Stimulated activated CD8-positive, alpha-beta memory T cell treated with anti-CD3 and anti-CD28 coated beads, Interleukin-7, amount 100 ng/mL, for 4 hours (primary cell): ENCODE measurements around the gene NAV2.

Experiments used
- DNase-seq, 2 donors: peaks; one replicate each; pipeline ENCODE4 v3.0.0-alpha.2; 2020; ENCODE audit warnings: low read depth in 2 of 2

The NAV2 gene

DNA sequence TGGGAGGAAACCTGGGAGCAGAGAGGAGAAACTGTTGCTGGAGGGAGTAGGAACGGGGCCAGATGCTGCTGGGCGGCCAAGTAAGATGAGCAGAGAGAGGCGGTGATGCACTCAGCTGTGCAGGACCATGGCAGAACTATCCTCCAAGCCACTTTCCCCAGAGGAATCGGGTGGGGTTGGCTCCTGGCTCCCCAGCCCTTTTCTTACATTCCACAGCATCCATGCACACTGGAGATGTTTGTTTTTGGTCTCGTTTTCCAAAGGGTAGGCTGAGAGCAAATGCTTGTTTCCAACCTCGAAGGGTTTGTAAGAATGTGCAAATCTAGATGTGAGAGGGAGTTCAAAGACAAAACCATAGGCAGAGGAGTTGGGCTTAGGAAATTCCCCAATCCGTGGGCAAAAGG is 374.5 kb downstream of the NAV2 start:
- no peak for DNase-seq

DNA sequence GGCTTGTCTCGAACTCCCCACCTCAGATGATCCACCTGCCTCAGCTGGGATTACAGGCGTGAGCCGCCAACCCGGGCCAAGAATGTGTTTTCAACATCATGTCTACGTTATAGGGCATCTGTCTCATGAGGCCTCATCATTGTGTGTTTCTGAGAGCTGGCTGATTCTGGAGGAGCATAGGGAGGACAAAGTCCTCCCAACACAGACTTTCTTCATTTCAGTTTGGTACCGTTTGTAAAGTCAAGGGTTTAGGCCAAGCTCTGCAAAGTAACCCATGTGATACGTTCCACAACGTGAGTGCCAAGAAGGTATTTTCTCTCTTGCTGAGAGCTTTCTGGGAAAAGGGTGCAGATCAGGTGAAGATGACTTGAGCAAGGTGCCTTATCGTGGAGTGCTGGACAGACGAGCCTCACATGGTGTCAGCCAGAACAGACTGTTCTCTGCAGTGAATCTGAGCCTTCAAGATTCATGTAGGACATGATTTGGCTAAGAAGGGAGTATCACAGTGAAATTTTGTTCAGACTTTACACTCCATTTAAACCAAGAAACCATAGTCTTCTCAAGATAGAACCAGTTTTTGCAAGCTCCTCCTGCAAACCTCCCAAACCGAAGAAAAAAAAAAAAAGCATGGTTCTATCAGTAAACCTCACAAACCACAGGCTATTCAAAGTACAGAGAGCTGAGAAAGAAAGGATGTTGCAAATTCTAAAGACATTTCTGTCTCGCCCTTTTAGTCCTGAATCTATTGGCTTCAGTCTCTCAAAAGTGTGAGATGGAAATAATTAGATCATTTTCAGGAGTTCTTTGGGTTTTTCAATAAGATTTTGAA is 376.0 kb downstream of the NAV2 start:
- DNase-seq = no peak

DNA sequence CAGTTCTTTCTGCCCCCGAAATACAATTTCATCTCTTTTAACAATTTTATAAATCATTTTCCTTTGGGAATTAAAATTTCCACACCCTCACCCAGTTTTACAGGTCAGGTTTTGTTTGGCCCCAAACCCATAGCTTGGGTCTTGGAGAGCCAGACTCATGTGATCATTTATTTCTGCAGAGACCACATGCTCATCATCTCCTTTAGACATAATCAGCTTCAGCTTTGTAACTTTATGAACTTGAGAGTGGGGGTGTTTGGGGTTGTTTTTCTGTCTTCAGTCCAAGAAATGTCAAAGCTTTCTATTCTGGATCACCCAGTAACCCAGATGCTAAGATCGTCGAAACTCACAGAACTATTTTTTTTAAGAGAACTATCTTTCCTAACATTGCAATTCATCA is 376.7 kb downstream of the NAV2 start:
- DNase-seq = no peak

DNA sequence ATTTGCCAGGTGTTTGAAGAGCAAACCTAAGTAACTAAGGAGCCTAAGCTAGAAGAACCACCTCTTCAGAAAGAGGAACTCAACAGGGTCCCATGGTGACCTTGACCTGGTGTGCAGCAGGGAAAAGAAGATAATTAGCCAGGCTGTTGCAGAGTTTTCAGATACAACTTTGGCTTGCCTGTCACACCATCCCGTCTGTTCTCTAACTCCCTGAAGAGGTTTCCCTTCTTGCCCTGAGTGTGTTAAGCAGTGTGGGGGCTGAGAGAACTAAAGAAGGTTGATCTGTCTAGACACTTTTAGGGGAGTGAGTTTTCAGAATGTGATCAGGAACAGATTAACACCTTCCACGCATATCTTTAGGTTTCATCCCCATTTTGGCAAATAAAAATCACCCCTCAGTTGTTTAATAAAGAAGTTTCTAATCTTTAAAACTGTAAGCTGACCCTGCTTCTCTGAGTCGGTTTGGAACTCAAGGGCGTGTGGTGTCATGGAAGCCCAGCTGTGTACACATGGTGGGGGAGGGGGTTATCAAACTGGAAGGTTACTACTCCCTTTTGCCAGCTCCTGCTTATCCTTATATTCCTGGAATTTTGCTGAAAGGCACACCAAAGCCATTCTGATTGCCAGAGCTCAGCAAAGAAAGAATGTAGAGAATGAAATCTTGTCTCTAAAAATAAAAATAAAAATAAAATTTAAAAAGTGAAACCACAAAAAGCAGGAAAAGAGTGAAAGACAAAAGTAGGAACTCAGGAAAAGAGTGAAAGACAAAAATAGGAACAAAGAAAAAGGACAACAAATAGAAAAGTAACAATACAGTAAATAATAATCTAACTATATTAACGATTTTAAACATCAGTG is 377.4 kb downstream of the NAV2 start:
- no peak for DNase-seq

DNA sequence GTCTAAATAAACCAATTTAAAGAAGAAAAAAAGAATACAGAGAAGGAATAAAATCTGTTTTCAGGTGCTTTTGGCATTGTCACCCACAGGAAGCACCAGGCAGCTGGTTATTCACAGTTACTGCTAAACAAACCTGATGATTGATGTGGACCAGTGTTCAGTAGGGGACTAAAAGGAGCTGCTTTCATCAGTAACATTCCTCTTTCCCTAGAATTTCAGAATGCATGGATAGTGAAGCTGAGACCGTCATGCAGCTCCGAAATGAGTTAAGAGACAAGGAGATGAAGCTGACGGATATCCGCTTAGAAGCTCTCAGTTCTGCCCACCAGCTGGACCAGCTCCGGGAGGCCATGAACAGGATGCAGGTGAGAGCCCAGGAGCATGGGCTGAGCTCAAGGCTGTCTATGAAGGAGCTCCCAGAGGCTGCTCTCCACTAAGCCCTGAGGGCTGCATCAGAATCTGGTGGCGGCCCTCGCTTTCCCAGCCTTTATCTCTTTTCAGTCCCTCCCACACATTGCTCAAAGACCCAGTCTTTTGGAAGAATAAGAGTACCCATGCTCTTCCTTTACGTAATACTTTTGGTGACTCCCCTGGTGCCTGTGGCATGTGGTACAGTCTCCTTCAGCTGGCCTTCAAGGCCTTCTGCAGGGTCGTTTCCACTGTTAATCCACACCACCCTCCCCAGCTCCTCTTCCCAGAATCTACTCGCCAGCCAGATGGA is 378.2 kb downstream of the NAV2 start:
- no peak for DNase-seq

DNA sequence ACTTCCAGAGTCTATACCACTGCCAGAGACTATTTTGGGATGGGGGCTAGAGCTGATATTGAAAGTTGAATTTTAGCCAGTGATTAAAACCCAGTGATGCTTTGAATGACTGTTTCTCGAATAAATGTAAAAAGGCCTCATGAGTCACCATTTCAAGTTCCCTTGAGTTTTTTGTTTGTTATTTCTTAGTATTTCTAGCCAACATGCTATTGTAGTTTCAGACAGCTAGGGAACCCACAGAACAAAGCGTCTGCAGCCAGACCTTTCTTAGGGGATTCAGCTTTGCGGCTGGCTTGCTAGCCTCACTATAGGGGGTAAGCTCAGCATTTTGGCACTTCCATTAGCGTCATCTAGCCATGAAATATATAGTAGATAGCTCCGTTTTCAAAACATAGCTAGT is 381.1 kb downstream of the NAV2 start:
- no peak for DNase-seq

DNA sequence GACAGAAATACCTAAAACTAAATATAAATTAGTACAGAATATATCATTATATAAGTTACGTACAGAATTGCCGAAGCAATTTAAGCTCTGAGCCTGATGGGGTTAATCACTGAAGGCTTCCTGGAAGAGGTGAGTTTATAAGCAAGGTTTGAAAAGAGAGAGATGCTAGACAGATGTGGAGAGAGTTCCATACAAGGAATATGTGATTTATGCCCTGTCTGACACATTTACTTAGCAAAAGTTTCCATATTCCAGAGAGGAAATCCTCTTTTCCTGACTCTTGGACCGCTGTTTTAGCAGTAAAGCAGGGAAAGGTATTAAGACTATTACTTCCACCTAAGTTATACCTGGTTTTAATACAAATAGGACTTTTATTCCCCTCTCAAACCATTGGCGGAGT is 382.6 kb downstream of the NAV2 start:
- no peak for DNase-seq

DNA sequence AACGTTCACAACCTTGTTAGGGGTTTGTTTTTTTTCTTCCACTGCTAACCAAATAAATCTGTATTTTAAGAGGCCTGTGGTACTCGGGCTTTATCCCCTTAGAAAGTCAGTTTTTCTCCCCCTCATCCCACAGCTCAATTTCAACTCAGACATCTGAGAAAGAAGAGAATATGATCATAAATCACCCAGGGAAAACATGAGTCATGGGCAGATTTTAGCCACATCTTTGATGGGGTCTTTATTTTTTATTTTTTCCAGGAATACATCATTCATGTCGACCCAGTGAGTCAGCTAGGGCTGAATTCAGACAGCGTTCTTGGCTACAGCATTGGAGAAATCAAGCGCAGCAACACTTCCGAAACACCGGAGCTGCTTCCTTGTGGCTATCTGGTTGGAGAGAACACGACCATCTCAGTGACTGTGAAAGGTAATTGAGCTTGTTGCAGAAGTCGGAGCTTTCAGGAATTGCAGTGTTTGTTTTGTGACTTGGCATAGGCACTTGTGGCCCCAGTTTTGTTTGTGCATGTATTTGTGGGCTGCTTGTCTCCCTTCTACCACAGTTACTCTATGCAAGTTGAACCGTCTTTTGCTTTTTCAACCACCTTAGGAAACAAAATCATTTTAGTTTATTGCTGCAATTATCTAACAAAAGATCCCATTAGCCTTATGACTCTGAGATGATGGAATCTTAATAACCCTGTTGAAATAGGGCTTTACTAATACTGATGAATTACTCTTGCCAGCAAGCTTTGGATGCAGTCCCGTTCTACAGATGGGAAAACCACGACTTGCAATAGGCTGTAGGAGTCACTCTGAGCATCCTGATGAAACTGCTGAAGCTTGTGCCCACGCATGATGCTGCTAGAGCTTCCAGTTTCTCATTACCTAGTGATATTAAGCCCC is 384.9 kb downstream of the NAV2 start:
- DNase-seq = no peak

DNA sequence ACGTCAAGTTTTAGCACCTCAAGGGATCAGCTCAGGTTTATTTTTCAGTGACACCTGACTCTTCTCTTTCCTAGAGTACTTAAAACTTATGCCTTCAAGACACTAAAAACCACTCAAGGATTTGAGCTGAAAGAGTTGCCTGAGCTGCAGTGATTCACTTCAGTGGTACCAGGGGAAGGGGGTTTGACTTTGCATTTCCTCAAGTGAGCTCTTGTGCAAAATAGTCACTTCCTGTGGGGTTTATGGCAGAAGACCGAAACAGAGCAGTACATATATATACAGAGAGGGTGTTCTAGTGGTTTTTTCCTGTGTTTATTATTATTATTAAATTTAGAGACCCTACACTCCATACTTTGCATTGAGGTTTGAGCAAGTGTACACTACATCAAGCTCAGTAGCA is 386.9 kb downstream of the NAV2 start:
- DNase-seq = no peak

DNA sequence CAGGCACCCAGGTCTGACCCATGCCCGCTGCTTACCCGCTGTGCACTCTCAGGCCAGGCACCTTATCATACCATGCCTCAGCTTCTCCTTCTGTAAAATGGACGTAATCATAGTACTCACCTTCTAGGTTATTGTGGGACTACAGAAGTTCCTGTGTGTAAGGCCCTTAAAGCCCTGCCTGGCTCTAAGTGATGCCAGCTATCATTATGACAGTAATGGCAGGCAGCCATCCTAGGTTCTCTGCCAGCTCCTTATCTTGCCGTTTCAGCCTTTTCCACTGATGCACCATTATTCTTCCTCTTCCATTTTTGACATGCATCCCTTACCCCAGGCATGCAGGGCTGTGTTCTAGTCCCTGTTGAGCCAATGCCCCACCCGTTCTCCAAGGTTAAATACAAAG is 389.8 kb downstream of the NAV2 start:
- DNase-seq = no peak

DNA sequence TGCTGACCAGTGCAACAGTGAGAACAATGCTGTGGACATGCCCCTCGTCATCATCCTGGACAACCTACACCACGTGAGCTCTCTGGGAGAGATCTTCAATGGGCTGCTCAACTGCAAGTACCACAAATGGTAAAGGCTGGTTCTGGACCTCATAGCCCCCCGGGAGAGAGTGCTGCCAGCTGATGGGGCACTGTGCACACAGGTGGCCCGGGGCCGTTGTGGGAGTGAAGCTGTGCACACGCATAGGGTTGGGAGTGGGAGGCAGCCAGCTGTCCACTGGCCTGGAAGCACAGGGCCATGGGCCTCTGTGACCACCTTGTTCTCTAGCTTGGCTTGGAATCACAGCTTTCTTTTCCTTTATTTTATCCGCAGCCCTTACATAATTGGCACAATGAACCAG is 390.6 kb downstream of the NAV2 start:
- no peak for DNase-seq

DNA sequence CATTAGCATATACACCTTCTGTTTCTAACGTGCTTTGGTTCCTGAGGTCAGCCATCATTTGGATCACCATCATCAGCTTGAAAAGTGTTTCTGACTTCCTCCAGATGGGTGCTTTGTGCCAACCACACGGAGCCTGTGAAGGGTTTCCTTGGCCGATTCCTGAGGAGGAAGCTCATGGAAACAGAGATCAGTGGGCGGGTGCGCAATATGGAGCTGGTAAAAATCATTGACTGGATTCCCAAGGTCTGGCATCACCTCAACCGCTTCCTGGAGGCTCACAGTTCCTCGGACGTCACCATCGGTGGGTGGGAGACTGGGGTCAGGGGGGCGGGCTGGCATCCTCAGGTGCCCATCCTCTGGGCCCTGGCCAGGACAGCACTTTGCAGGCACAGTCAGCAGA is 392.8 kb downstream of the NAV2 start:
- DNase-seq = no peak

DNA sequence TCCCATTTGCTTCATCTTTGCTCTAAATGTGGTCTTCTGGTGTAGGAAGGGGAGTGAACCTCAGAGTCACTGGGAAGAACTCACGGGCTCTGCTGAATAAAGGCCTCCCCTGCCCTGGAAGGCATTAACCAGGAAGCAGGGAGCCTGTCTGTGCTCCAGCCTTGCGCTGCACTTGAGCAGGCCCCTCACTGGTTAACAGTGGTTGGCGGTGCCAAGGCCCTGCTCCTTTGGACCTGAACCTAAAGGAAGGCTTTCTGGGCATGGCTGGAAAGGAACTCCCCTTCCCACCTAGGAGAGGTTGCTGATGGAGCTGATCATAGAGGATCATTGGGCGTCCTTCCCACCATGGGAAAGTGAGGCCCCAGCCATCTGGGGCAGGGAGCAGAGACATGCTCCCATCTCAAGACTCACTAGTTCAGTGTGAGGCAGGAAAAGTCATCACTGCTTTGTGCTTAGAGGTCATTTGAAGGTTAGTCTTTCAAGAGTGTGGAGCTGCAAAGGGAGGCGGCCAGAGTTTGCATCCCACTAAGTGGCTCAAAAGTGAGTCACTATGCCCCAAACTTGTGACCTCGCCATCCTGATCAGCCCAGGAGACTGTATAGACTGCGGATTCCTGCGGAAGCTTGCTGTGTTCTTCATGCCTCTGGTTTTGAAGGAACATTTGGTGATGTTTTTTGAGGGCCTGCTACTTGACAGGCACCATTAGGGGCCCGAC is 397.3 kb downstream of the NAV2 start:
- no peak for DNase-seq

DNA sequence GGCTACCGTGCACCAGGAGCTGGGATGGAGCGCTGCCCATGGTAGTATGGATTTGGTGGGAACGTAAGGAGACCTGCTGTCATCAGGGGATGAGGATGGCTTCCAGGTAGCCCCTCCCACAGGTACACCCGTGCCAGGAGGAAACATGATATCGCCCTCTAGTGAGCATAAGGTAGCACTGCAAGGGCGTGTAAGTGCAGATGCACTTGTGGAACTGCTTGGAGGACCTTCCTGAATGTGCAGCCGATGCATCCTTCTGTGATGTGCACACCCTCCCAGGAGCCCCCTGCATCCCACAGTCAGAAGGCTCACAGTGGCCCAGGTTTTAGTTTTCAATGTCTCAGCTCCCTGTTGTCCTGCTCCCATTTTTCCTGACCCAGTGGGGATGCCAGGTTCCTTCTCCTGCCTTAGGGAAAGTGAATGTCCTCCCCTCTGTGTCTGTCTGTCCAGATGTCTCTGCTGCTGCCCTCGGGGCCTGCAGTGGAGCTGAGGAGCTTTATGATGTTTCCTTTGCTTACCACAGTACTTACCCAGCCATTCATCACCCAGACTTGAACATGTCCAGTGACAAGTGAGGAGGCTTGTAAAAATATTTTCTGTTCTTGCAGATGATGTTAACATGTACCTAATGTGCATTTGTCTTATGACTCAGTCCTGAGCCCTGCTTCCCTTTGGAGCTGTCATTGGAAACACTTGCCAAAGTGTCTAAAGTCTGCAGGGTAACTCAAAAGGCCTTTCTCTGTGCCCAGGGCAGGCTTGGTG is 398.5 kb downstream of the NAV2 start:
- peak in 1 of 2 donors; percentile 11 for DNase-seq

DNA sequence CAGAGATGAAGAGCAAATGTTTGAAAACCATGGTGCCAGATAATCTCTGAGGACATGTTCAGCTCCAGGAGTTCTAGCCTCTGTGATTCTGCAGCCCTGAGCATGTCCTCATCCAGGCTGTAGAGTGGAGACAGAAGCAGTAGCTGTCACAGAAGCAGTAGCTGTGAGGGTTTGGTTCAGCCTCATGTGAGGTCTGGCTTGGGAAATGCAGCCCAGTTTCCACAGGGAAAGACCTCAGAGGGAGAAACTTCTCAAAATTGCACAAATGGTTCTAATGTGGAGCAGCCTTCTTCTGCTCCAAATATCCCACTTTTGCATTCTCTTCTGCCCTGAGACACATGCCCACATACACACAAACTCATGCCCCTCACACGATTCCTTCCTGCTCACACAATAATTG is 399.2 kb downstream of the NAV2 start:
- no peak for DNase-seq

DNA sequence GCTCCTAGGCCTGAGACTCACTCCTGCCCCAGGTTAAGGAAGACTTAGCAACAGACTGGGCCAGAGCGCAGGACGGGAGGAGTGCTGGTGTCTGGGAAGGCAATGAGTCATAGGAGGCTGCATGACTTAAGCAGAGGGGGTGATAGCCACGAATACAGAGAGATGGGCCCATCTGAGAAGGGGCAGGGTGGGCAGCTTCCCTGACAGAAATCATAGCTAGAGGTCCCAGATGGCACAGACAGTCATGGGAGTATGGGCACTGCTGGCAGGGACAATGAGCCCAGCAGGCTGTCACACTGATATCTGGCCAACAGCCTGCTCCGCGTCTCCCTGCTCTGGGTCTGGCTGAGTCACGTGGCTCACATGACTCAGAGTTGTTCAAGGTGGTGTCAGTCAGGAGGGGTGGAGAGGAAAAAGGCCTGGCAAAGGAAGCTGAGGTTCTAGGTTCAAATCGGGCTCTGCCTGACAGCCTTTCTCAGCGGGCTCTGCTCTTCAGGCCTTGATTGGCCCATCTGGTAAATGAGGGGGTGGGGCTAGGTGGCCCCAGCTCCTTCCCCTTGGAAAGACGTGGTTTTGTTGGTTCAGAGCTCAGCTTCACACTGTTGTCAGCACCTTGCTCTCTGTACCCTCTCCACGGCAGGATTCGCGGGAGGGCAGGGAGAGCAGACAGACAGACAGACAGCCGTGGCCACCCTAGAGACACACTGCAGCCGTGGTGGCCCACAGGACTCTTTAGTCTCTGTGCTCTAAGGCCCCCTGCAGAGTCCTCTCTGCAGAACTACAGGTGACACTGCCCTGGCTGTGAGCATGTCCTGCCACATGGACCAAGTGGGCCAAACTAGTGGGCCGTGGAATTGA is 399.9 kb downstream of the NAV2 start:
- DNase-seq = no peak

DNA sequence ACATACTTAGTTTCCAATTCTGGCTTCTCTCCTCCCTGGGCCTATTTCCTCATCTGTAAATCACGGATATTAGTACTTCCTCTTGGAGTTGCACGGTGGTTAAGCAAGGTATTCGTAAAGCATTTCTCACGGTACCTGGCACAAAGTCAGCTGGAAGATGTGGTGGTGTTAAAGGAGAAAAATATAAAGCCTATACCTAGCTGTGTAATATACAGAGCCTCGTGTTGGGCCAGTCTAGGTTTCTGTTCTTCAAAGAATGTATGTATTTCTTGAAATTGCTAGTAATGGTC is 400.5 kb downstream of the NAV2 start:
- no peak for DNase-seq

DNA sequence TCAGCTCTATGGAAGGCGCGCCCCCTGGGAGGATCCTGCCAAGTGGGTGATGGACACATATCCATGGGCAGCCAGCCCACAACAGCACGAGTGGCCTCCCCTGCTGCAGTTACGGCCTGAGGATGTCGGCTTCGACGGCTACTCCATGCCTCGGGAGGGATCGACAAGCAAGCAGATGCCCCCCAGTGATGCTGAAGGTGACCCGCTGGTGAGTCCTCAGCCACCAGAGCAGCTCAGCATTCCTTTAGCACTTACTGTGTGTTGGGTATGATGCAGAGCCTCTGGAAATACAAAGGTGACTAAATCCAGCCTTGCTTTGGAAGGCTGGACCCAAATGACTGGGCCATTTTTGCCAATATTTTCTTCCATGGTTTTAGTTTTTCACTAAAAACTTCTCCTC is 402.0 kb downstream of the NAV2 start:
- no peak for DNase-seq

DNA sequence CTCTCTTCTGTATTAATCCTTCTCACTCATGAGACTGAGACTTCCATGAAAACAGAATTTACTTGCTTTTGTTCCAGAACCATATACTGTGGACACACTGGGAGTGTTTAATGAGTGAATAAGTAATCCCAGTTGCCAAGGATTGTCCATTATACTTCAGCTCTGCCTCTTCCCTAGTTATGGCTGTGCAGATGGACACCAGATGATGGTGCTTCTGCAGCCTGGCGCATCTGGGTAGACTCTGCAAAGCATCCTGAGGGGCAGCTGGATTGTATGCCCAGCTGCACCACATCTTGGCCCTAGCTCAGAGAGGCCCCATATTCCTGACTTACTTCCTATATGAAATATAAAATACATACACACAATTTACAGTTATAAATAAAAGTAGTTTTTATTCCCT is 404.2 kb downstream of the NAV2 start:
- DNase-seq = no peak
